ENCODE results near the gene RAB6B. TPM values are rescaled to one million over a fixed set of nuclear protein-coding genes. Genes with fewer than 3 reads are reported as not detected.

Gene RAB6B
- total RNA-seq, 2 donors from 2014 or later, result 2.2 to 3.0 TPM

DNA sequence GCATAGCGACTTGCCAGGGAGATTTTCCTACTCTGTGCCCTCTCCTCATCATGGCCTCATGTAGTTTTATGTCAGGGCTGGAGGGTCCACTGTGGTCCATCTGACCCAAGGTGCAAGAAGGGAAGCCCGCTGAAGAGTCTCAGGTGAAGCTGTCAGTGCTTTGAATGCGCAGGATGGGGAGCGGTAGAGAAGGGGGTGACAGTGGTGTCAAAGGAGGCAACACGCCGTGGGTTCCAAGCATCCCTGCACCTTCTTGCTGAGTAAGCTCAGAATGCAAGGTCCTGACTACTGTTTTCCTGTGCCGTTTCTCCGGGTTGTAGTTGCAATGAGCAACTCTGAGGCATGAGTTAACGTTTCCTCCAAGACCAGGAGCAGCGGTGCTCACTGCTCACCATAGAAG is 44.9 kb upstream of the RAB6B start:
- TF ChIP-seq, protein P1, sequence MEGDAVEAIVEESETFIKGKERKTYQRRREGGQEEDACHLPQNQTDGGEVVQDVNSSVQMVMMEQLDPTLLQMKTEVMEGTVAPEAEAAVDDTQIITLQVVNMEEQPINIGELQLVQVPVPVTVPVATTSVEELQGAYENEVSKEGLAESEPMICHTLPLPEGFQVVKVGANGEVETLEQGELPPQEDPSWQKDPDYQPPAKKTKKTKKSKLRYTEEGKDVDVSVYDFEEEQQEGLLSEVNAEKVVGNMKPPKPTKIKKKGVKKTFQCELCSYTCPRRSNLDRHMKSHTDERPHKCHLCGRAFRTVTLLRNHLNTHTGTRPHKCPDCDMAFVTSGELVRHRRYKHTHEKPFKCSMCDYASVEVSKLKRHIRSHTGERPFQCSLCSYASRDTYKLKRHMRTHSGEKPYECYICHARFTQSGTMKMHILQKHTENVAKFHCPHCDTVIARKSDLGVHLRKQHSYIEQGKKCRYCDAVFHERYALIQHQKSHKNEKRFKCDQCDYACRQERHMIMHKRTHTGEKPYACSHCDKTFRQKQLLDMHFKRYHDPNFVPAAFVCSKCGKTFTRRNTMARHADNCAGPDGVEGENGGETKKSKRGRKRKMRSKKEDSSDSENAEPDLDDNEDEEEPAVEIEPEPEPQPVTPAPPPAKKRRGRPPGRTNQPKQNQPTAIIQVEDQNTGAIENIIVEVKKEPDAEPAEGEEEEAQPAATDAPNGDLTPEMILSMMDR (conservative IDR thresholded peaks at IDR 0.05), result no peak

DNA sequence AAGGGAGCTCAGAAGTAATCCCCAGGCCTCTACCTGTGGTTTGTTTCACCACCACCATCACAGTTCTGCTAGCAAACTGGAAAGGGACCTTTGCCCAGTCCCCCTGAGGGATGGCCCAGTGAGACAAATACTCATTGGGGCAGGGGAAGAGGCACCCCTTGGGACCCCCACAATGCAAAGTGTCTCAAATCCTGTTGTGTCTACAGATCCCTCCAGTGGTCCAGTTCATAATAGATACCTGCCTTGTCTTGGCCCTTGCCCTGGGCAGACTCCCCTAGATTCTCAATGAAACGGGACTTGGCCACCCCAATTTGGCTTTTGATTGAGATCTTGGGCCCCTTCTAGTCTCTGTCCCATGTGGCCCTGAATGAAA is 43.8 kb upstream of the RAB6B start:
- H3K27me3 ChIP-seq (ENCODE audit: control insufficient read depth, insufficient read depth, low read length, poor library complexity, severe bottlenecking), result no peaks in the 10 kb centered on the region
- H3K27ac ChIP-seq (ENCODE audit: low read depth, low read length), result no peak overlapping the region
- H3K9me3 ChIP-seq (ENCODE audit: control insufficient read depth, low read length), result no peaks in the 10 kb centered on the region
- H3K4me3 ChIP-seq (ENCODE audit: low read length), result no peak overlapping the region
- TF ChIP-seq, protein P1 (conservative IDR thresholded peaks at IDR 0.05), result no peak
- no peak for DNase-seq
- H3K9ac ChIP-seq (ENCODE audit: extremely low read depth, low read length, poor library complexity, severe bottlenecking), result no peak overlapping the region
- H3K4me1 Mint-ChIP-seq, result no peaks in the 10 kb centered on the region
- no peaks in the 10 kb centered on the region for H3K9me3 Mint-ChIP-seq
- no peaks in the 10 kb centered on the region for H3K4me1 ChIP-seq (ENCODE audit: control insufficient read depth, insufficient read depth, low read length)
- H3K27me3 Mint-ChIP-seq (ENCODE audit: insufficient read depth), result no peaks in the 10 kb centered on the region
- no peak overlapping the region for H3K27ac Mint-ChIP-seq
- 80 to 100% methylated on average over 1 of the region's 1 CpG for WGBS, 2 experiments (ENCODE audit: insufficient coverage in 1 of 2, insufficient read length in 1 of 2)
- peaks cover 67% of the 10 kb centered on the region for H3K36me3 Mint-ChIP-seq (ENCODE audit: low read depth)
- H3K4me3 Mint-ChIP-seq, result no peak overlapping the region
- peaks cover 65% of the 10 kb centered on the region for H3K36me3 ChIP-seq (ENCODE audit: control insufficient read depth, insufficient read depth, low read length)

More for the DNA sequence above, 44.9 kb upstream of the RAB6B start:
- Mint-ChIP-seq H3K9me3 (no peaks in the 10 kb centered on the region), H3K4me3 (no peak overlapping the region), H3K36me3 (ENCODE audit: low read depth) (peaks cover 69% of the 10 kb centered on the region), H3K4me1 (no peaks in the 10 kb centered on the region), H3K27me3 (ENCODE audit: insufficient read depth) (no peaks in the 10 kb centered on the region), H3K27ac (no peak overlapping the region)
- H3K4me3 ChIP-seq (ENCODE audit: low read length), result no peak overlapping the region
- H3K27ac ChIP-seq (ENCODE audit: low read depth, low read length), result no peak overlapping the region
- DNase-seq, result no peak
- H3K9ac ChIP-seq (ENCODE audit: extremely low read depth, low read length, poor library complexity, severe bottlenecking), result no peak overlapping the region
- peaks cover 72% of the 10 kb centered on the region for H3K36me3 ChIP-seq (ENCODE audit: control insufficient read depth, insufficient read depth, low read length)
- WGBS, 2 experiments (ENCODE audit: insufficient coverage in 1 of 2, insufficient read length in 1 of 2), result 92 to 97% methylated on average over 9 to 10 of the region's 10 CpGs
- no peaks in the 10 kb centered on the region for H3K27me3 ChIP-seq (ENCODE audit: control insufficient read depth, insufficient read depth, low read length, poor library complexity, severe bottlenecking)
- H3K9me3 ChIP-seq (ENCODE audit: control insufficient read depth, low read length), result no peaks in the 10 kb centered on the region
- H3K4me1 ChIP-seq (ENCODE audit: control insufficient read depth, insufficient read depth, low read length), result no peaks in the 10 kb centered on the region

DNA sequence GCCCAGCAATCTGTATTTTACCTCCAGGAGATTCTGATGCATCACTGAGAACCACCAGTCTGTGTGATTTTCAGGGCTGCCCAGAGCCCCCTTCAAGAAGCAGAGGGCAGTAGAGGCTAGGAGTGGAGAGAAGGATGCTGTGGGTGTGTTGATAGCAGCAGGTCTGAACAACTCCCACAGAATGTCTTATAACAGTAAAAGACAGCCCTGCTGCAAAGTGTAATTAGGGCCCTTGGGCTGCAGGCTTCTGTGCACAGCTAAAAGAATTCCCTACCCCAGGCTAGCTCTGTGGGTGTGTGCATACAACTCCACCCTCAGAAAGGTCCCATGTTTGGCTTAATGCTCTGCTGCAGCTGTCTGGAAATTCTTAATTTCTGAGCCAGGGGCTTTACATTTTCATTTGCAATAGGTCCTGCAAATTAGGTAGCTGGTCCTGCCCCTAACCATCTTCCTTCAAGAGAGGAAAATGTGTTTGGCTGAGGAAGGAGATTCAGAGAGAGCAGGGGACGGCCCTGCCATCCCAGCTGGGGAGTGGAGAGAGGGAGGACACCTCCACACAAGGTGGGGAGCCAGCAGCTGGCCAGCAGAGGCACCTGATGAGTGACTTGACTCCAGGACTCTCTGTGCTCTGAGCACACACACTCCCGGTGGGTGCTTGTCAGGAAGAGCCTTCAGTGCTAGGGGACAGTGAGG is 43.2 kb upstream of the RAB6B start:
- no peaks in the 10 kb centered on the region for H3K9me3 Mint-ChIP-seq
- peaks cover 65% of the 10 kb centered on the region for H3K36me3 Mint-ChIP-seq (ENCODE audit: low read depth)
- Histone ChIP-seq H3K9me3 (ENCODE audit: control insufficient read depth, low read length) (no peaks in the 10 kb centered on the region), H3K27me3 (ENCODE audit: control insufficient read depth, insufficient read depth, low read length, poor library complexity, severe bottlenecking) (no peaks in the 10 kb centered on the region), H3K4me3 (ENCODE audit: low read length) (no peak overlapping the region), H3K36me3 (ENCODE audit: control insufficient read depth, insufficient read depth, low read length) (peaks cover 60% of the 10 kb centered on the region), H3K27ac (ENCODE audit: low read depth, low read length) (no peak overlapping the region), H3K9ac (ENCODE audit: extremely low read depth, low read length, poor library complexity, severe bottlenecking) (no peak overlapping the region), H3K4me1 (ENCODE audit: control insufficient read depth, insufficient read depth, low read length) (no peaks in the 10 kb centered on the region)
- peak; percentile 37 for DNase-seq
- no peaks in the 10 kb centered on the region for H3K4me1 Mint-ChIP-seq
- H3K27ac Mint-ChIP-seq, result no peak overlapping the region
- TF ChIP-seq, protein P1 (conservative IDR thresholded peaks at IDR 0.05), result peak; percentile 15
- no peak overlapping the region for H3K4me3 Mint-ChIP-seq
- 84 to 87% methylated on average over 2 of the region's 2 CpGs for WGBS, 2 experiments (ENCODE audit: insufficient coverage in 1 of 2, insufficient read length in 1 of 2)
- H3K27me3 Mint-ChIP-seq (ENCODE audit: insufficient read depth), result no peaks in the 10 kb centered on the region

Measured in endodermal cell (in vitro differentiated cells).